Measurements from ENCODE around the gene ATP13A4. TPM values are rescaled to one million over a fixed set of nuclear protein-coding genes. Genes with fewer than 3 reads are reported as not detected.

ATP13A4 gene
- total RNA-seq, 1 experiment from 2014 or later, result 0.02 TPM

GRCh38 chr3:193396451-193397244 lies 158.0 kb downstream of the ATP13A4 start:
- DNase-seq (ENCODE audit: low spot score), result no peak

GRCh38 chr3:193391902-193392301 lies 162.8 kb downstream of the ATP13A4 start:
- peak; percentile 90 for DNase-seq (ENCODE audit: low spot score)

GRCh38 chr3:193389335-193389734 lies 165.4 kb downstream of the ATP13A4 start:
- no peak for DNase-seq (ENCODE audit: low spot score)

- DNase-seq (ENCODE audit: low spot score), result no peak
Measured at GRCh38 chr3:193388361-193388760, 166.3 kb downstream of the ATP13A4 start.

GRCh38 chr3:193387596-193387995 lies 167.1 kb downstream of the ATP13A4 start:
- DNase-seq (ENCODE audit: low spot score), result no peak

GRCh38 chr3:193378706-193379105 lies 176.0 kb downstream of the ATP13A4 start, which contains the start of gene ATP13A5:
Gene ATP13A5 (minus strand): TSS chr3:193378753. CDS start chr3:193378725, 28 bp downstream.
- DNase-seq (ENCODE audit: low spot score), result no peak

- DNase-seq (ENCODE audit: low spot score), result peak; percentile 37
Measured at GRCh38 chr3:193377591-193377990, 177.1 kb downstream of the ATP13A4 start.

- DNase-seq (ENCODE audit: low spot score), result no peak
Measured at GRCh38 chr3:193375614-193376013, 179.1 kb downstream of the ATP13A4 start.

- no peak for DNase-seq (ENCODE audit: low spot score)
Measured at GRCh38 chr3:193372783-193373182, 181.9 kb downstream of the ATP13A4 start.

GRCh38 chr3:193367868-193368267 lies 186.8 kb downstream of the ATP13A4 start:
- no peak for DNase-seq (ENCODE audit: low spot score)

- DNase-seq (ENCODE audit: low spot score), result no peak
Measured at GRCh38 chr3:193357291-193357690, 197.4 kb downstream of the ATP13A4 start.

- no peak for DNase-seq (ENCODE audit: low spot score)
Measured at GRCh38 chr3:193354423-193354822, 200.3 kb downstream of the ATP13A4 start.

Other genes starting within 250 kb of the ATP13A4 start
- 0.04 and 0.48 TPM in 2 replicates for gene ATP13A5, start 176.1 kb downstream of the ATP13A4 start, total RNA-seq (2014; rRNA removed; shearing (Covaris generic))
- gene OPA1, start 38.3 kb upstream of the ATP13A4 start, total RNA-seq (2014; rRNA removed; shearing (Covaris generic)), result 51.9 and 53.6 TPM in 2 replicates

Data from H4 (cell line).